Stimulated activated CD4-positive, alpha-beta T cell treated with anti-CD3 and anti-CD28 coated beads, Interleukin-12 subunit alpha, Interleukin-12 subunit beta, amount 100 ng/mL, for 48 hours (primary cell): Measurements from ENCODE around the gene SBK2.

Experiments
- DNase-seq, 3 donors: peaks; one replicate each; pipeline ENCODE4 v3.0.0-alpha.2; 2020; ENCODE audit warnings: low read depth in 2 of 3, low spot score in 1 of 3

The SBK2 gene

GRCh38 chr19:55554741-55555152 is 17.8 kb upstream of the SBK2 start:
- no peak for DNase-seq

GRCh38 chr19:55554302-55554701 is 17.4 kb upstream of the SBK2 start:
- DNase-seq: no peak

- no peak for DNase-seq
Measured at GRCh38 chr19:55553217-55554182, 16.6 kb upstream of the SBK2 start.

- DNase-seq: no peak
Measured at GRCh38 chr19:55552620-55553019, 15.7 kb upstream of the SBK2 start.

GRCh38 chr19:55552206-55552605 is 15.3 kb upstream of the SBK2 start:
- DNase-seq: no peak

GRCh38 chr19:55550321-55550650 is 13.4 kb upstream of the SBK2 start:
- no peak for DNase-seq

GRCh38 chr19:55549500-55550320 is 12.8 kb upstream of the SBK2 start:
- no peak for DNase-seq

GRCh38 chr19:55546822-55547614 is 10.1 kb upstream of the SBK2 start:
- no peak for DNase-seq

GRCh38 chr19:55546011-55546410 is 9.1 kb upstream of the SBK2 start:
- DNase-seq: no peak

GRCh38 chr19:55545443-55545842 is 8.5 kb upstream of the SBK2 start, which contains the start of gene SBK3:
Gene SBK3, minus strand, starts transcription at chr19:55545543. Its CDS starts 0 bp downstream, at chr19:55545543.
- DNase-seq: no peak

GRCh38 chr19:55544776-55545439 is 8.0 kb upstream of the SBK2 start:
- no peak for DNase-seq

- no peak for DNase-seq
Measured at GRCh38 chr19:55544014-55544413, 7.1 kb upstream of the SBK2 start.

GRCh38 chr19:55543567-55543966 is 6.6 kb upstream of the SBK2 start:
- DNase-seq: no peak

- no peak for DNase-seq
Measured at GRCh38 chr19:55542292-55542855, 5.4 kb upstream of the SBK2 start.

- DNase-seq: no peak
Measured at GRCh38 chr19:55541091-55541490, 4.2 kb upstream of the SBK2 start.

- no peak for DNase-seq
Measured at GRCh38 chr19:55540619-55541018, 3.7 kb upstream of the SBK2 start.

GRCh38 chr19:55539090-55539984 is 2.4 kb upstream of the SBK2 start:
- DNase-seq: no peak

GRCh38 chr19:55538132-55538531 is 1.2 kb upstream of the SBK2 start:
- DNase-seq: no peak

- DNase-seq: no peak
Measured at GRCh38 chr19:55537741-55538111, 793 bp upstream of the SBK2 start.
